ENCODE data around the gene CD200.

CD200 gene

DNA sequence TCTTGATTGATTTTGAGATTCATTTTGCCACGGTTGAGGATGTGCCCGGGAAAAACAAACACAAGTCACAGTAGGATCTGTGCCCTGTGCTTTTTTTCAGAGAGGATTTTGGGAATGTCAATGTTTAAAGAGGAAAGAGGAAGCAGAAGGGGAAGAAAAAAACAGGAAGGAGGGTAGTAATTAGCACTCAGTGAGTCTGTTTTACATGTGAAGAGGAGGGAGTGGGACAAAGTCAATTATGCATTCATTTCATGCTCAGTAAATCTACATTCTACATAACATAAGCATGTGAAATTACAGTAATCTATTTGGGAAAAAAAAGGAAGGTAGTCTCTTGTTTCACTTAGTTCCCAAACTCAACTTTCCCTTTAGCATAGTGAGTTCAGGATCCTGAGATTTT, 18.3 kb upstream of the CD200 start:
- TF ChIP-seq GATA3 (IDR thresholded peaks at IDR 0.05; ENCODE audit: low read depth, low read length) (no peak), GATA2 (IDR thresholded peaks at IDR 0.05; ENCODE audit: low read depth, low read length) (no peak)

- TF ChIP-seq GATA2 (IDR thresholded peaks at IDR 0.05; ENCODE audit: low read depth, low read length) = no peak
- TF ChIP-seq GATA3 (IDR thresholded peaks at IDR 0.05; ENCODE audit: low read depth, low read length) = no peak
Observed at GRCh38 chr3:112315791-112316190, 17.2 kb upstream of the CD200 start.

GRCh38 chr3:112319516-112320276, 13.3 kb upstream of the CD200 start:
- TF ChIP-seq GATA2 (IDR thresholded peaks at IDR 0.05; ENCODE audit: low read depth, low read length) (no peak), GATA3 (IDR thresholded peaks at IDR 0.05; ENCODE audit: low read depth, low read length) (no peak)

DNA sequence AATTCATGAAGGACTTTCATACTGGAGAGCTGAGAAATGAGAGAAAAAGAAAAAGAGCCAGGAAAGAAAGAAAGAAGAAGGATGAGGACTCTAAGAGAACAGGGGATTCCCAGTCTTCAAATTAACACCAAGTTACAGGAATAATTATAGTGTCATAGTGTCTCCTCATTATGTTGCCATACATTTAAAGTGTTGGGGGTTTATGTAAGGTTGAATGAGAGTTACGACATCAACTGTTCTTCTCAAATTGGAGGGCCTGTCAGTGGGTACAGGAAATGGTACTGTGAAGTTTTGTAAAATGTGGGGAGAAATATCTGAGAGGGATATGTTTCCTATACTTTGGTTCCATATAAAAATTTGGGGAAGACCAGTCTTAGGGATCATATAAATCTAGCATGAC, 12.3 kb upstream of the CD200 start:
- TF ChIP-seq GATA2 (IDR thresholded peaks at IDR 0.05; ENCODE audit: low read depth, low read length) (no peak), GATA3 (IDR thresholded peaks at IDR 0.05; ENCODE audit: low read depth, low read length) (no peak)

DNA sequence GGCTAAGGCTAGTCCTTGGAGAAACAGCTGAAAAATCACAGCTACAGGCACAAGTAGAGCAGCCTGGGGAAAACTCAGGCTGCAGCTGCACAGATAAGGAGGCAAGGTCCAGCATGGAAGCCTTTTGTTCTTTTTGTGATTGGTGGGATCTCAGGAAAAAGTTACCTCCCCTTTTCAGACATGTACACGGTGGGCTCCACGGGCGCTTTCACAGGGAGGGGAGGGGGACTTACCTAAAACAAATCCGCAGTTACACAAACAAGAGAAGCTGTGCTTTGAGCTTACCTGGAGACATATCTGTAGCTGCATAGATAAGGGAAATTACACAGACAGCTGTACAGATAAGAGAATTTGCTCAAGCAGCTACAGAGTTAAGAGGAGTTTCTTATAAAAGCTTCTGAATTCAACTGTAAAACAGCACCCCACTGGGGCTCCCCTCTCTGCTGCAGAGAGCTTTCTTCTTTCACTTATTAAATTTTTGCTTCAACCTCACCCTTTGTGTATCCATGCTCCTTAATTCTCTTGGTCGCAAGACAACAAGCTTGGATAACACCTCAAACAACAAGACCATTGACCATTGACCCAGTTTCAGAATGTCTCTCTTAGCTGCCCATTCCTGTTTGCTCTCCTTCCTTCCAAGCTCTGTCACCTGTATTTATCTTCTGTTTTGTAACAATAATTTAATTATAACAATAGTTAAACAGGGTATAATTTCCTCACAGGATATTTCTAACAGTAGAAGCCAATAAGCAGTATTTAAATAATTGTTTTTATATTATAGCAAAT, 10.9 kb upstream of the CD200 start:
- TF ChIP-seq GATA2 (IDR thresholded peaks at IDR 0.05; ENCODE audit: low read depth, low read length) (peak; percentile 48; the same call in 1 of the 2 replicates), GATA3 (IDR thresholded peaks at IDR 0.05; ENCODE audit: low read depth, low read length) (no peak)

DNA sequence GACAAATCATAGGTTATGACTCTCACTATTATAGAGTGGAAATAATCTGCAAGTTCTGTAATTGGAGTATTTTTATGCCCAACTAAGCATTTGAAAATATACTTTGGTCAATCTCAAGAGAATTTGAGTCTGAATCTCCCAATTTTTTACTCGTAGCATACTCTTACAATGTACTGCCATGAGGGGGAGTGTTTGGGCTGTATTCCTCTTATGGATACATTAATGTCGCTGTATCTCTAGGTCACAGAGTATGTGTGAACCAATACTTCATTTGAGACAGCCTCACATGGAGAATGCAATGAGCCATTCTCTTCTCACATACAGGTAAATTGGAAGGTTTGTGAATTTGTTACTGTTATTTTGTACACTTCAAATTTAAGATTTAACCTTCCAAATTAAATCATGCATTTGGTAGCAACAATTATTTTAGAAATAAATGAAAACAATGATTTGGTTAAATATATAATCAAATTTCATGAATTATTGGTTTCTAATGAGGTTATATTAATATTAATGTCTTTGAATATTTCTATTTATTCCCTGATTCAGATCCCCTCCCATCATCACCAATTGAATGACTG, 5.5 kb upstream of the CD200 start:
- TF ChIP-seq GATA3 (IDR thresholded peaks at IDR 0.05; ENCODE audit: low read depth, low read length) = no peak

DNA sequence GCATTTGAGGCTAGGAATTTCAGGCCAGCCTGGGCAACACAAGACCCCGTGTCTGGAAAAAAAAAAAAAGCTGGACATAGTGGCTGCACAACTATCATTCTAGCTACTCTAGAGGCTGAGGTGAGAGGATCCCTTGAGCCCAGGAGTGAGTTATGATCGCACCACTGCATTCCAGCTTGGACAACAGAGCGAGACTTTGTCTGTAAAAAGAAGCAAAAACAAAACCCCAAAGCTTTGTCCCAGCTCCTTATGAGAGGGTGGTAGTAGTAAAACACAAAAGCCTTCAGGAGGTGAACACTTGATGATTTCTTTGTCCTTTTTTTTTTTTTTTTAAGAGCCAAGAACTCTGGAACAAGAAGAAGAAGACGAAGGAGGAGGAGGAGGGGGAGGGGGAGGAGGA, 1.1 kb upstream of the CD200 start:
- TF ChIP-seq GATA3 (IDR thresholded peaks at IDR 0.05; ENCODE audit: low read depth, low read length) = no peak
- no peak for TF ChIP-seq GATA2 (IDR thresholded peaks at IDR 0.05; ENCODE audit: low read depth, low read length)

- TF ChIP-seq GATA3 (IDR thresholded peaks at IDR 0.05; ENCODE audit: low read depth, low read length) = no peak
- no peak for TF ChIP-seq GATA2 (IDR thresholded peaks at IDR 0.05; ENCODE audit: low read depth, low read length)
Observed at GRCh38 chr3:112333381-112334317, 693 bp downstream of the CD200 start.

DNA sequence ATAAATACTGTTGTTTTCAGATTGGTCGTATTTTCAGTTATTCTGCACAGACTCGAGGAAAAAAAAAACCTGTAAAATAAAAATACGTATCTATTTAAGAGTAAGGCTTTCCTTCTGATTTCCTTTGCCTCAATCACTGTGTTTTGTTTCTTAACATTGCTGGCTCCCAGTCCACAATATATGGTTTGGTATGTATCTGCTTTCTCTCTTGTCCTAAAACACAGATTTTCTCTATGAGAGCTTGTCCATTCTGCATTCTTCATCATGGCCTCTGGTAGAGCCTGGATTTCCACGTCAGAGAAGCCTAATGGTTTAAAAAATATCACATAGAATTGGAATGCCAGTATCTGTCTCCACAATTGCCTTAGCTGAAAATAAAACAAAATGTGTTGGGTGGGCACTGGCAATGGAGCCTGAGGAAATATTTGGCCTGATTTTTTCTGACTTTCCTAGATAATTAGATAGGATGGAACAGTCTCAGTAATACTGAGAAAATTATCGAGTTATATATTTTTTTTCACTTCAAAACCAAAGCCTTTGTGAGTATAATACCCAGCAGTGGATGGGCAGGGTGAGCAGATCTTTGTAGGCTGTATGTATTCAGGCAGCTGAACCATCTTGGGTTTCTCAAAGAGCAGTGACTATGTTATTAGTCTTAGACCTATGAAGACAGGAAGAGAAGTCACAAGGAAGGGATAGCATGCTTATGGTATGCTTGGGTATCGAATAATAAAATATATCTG, 1.9 kb downstream of the CD200 start:
- no peak for TF ChIP-seq GATA3 (IDR thresholded peaks at IDR 0.05; ENCODE audit: low read depth, low read length)

- no peak for TF ChIP-seq GATA3 (IDR thresholded peaks at IDR 0.05; ENCODE audit: low read depth, low read length)
- no peak for TF ChIP-seq GATA2 (IDR thresholded peaks at IDR 0.05; ENCODE audit: low read depth, low read length)
Observed at GRCh38 chr3:112335434-112335781, 2.5 kb downstream of the CD200 start.

- TF ChIP-seq GATA3 (IDR thresholded peaks at IDR 0.05; ENCODE audit: low read depth, low read length) (no peak), GATA2 (IDR thresholded peaks at IDR 0.05; ENCODE audit: low read depth, low read length) (no peak)
Observed at GRCh38 chr3:112338021-112338726, 5.2 kb downstream of the CD200 start.

DNA sequence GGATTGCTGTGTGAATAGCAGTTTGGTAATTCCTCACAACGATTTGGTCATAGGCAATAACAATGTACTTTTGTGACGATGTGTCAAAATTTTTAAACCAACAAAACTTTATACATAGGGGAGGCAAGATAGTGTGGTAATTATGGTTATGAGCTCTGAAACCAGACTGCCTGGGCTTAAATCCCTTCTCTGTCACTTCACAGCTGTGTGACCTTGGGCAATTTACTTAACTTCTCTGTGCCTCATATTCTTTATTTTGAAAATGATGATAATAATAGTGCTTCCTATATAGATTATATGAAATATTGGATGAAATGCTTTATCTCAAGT, 5.7 kb downstream of the CD200 start:
- TF ChIP-seq GATA2 (IDR thresholded peaks at IDR 0.05; ENCODE audit: low read depth, low read length) (no peak), GATA3 (IDR thresholded peaks at IDR 0.05; ENCODE audit: low read depth, low read length) (no peak)

GRCh38 chr3:112339134-112339533, 6.2 kb downstream of the CD200 start:
- TF ChIP-seq GATA2 (IDR thresholded peaks at IDR 0.05; ENCODE audit: low read depth, low read length) = no peak
- TF ChIP-seq GATA3 (IDR thresholded peaks at IDR 0.05; ENCODE audit: low read depth, low read length) = no peak
